HG03565 (cell line): Measurements from ENCODE around the gene GLRA2.
"Not testable (repeated sequence)": the region's sequence is repeated elsewhere in the genome, so short reads cannot be mapped to it uniquely, and the experiment has no call there.

ENCODE experiments used
- ATAC-seq: cut with Tn5 transposase; IDR thresholded peaks from one replicate; pipeline ENCODE4 v1.9.1; 2021; ENCODE audit warnings: mild to moderate bottlenecking, moderate library complexity; ENCODE audit not compliant: unreplicated experiment

GLRA2 gene

DNA sequence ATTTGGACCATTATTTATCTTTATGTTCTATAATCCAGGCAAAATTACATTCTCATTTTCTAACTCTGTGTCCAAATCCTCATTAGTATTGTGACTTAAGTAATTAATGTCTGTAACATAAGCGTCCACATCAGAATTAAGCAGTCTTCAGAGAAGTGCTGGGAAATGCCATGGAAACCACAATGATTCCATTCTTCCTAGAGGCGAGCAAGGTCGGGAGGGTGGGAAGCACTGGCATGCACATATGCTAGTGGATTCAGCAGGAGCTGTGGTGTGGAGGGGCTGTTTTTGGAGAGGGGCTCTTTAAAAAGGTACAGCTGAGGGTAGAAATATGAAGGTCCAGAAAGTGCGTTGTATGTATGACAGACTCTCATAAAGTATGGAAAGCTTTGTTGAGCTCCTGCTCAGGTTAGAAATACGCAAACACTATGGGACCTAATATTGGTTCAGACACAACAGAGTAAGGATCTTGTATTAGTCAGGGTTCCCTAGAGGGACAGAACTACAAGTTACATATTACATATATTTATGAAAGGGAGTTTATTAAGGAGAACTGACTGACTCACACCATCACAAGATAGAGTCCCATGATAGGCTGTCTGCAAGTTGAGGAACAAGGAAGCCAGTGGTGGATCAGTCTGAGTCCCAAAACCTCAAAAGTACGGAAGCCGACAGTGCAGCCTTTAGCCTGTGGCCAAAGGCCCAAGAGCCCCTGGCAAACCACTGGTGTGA is 61.5 kb downstream of the GLRA2 start:
- ATAC-seq, result no peak

DNA sequence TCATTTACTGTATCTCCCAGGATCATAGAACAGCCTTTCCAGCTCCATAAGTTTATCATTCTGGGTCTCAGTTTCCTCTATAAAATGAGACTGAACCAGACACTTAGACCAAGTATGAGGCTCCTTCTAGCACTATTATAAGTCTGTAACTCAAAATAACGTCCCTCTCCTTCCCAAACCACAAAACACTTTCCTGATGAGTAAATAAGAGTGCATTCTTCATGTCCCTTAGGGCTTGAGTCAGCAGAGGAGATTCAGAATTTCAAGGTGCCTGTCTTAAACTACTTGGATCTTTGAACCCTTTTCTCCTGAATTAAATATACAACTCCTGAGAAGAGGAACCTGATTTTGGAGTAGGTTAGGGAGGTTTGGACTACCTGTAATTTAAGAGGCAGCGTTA is 62.6 kb downstream of the GLRA2 start:
- no peak for ATAC-seq

DNA sequence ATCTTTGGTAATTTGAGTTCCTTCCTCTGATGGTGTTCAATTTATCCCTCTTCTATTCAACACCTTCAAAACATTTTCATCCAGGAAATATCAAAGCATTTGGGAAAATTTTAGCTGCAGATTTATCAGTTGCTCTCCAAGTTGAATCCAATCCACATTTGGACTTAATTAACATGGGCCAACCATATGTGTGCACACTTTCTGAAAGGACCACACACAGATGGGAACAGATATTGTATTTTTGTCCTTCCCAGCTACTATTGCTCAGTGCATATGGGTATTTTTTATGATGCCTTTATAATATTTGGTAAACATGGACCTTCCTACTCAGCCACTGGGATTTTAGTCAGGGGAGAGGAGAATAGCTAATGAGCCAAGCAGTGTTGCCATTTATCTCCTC is 65.2 kb downstream of the GLRA2 start:
- no peak for ATAC-seq

DNA sequence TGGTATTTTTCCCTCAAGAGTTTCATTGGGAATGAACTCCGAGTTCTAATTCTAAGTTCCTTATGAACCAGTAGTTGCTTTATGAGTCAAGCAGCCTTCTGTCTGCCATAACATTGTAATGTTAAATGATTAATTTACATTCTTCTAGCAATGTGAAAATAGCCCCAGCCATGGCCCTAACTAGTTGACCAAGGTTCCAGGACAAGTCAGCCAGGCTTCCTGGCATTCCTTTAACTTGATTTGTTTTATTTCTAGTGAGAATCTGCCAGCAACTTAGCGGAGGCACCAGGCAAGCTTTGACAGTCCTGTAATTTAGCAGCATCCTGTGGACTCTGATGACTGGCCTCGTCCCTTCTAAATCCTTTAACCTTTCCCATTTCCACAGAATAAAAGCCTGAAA is 69.0 kb downstream of the GLRA2 start:
- ATAC-seq, result no peak

DNA sequence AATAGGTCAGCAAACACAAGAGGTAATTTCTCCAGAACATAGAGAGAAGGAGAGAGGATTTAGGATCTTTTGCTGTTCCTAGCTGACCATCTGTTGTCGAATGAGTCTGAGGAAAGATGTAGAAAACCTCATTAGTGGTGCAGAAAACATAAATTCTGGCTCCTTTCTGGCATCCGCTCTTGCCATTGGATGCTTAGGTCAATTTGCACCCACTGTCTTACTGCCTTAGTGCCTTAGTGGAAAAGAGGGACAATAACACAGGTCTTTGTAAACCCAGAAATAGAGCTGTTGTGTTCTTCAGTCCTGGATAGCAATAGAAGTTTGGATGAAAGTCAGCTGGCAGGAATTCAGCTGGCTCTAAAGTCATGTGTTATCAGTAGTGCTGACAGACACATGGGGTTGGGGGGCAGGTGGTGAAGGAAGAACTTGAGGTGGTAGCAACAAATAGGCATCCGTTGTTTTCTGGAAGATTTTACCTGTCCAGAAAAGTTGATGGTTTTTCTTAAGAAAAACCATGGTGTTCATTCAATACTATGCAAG is 78.2 kb downstream of the GLRA2 start:
- ATAC-seq, result no peak

DNA sequence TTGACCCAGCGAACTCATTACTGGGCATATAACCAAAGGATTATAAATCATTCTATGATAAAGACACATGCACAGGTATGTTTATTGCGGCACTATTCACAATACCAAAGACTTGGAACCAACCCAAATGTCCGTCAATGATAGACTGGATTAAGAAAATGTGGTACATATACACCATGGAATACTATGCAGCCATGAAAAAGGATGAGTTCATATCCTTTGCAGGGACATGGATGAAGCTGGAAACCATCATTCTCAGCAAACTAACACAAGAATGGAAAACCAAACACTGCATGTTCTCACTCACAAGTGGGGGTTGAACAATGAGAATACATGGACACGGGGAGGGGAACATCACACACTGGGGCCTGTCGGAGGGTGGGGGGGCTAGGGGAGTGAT is 83.1 kb downstream of the GLRA2 start:
- not testable (repeated sequence) for ATAC-seq

DNA sequence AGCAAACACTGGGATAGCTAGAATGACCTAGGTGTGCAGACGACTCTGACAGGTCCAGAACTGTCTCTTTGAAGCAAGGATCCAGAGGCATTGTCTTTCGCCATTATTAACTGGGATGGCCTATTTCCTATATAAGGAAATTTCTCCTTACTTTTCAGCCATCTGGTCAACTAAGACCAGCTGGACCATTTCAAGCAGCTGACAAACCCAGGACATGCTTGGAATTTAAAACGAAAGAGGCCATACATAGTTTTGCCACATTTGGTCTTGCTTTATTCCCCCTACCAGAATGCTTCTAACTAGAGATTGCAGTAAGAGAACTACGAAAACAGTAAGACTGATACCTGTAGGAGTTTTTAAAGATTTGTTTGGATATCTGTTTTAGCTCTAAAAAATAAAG is 87.0 kb downstream of the GLRA2 start:
- no peak for ATAC-seq

DNA sequence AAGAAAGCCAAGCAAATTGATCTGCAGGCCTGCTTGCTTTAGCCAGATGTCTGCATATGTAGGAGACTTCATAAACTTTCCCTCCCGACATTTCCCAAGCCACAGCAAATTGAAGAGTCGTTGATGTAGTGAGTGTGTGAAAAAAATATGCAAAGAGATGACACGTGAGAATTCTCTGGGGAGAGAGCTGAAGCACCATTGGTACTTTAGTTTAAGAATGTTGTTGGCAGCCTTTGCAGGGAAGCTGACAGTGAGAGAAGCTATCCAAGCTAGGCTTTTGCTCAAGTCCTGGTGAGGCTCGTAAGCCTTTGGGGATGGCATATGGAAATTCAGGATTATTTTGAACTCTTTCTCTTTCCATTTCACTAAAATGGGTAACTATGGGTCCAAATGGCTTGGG is 87.5 kb downstream of the GLRA2 start:
- ATAC-seq, result no peak

DNA sequence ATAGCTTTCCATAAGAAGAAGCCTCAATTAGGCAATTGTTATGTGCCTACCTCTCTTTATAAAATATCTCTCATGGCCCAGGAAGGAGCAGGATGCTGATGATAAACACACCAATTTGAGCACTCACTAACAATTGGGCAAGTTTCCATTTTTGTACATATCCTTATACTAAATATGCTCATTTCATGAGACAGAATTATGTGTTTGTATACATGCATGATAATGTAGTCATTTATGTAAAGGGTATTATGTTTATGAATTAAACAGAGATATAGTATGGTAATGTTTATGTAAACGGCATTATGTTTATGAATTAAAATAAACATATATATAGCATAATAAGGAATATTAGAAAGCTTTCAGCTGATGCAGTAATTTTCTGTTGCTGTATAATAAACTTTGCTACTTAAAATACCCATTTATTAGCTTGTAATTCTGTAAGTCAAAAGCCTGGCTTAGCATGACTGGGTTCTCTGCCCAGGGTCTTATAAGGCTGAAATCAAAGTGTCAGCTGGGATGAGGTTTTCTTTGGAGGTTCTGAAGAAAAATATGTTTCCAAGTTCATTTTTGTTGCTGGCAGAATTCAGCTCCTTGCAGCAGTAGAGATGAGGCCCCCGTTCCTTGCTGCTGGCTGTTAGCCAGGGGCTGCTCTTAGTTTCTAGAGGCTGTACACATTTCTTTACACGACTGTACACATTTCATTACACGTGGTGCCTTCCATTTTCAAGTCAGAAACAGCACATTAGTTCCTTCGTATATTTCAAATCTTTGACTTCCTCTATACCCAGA is 89.0 kb downstream of the GLRA2 start:
- no peak for ATAC-seq

DNA sequence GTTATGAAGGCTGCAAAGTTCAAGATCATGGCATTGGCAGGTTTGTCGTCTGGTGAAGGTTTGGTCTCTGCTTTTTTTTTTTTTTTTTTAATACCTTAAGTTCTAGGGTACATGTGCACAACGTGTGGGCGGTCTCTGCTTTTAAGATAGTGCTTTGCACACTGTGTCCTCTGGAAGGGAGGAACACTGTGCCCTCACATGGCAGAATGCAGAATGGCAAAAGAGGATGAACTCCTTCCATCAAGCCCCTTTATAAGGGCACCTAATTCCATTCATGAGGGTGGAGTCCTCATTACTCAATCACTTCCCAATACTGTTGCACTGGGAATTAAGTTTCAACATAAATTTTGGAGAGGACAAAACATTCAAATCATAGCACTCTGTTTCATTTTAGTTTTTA is 101.4 kb downstream of the GLRA2 start:
- no peak for ATAC-seq

DNA sequence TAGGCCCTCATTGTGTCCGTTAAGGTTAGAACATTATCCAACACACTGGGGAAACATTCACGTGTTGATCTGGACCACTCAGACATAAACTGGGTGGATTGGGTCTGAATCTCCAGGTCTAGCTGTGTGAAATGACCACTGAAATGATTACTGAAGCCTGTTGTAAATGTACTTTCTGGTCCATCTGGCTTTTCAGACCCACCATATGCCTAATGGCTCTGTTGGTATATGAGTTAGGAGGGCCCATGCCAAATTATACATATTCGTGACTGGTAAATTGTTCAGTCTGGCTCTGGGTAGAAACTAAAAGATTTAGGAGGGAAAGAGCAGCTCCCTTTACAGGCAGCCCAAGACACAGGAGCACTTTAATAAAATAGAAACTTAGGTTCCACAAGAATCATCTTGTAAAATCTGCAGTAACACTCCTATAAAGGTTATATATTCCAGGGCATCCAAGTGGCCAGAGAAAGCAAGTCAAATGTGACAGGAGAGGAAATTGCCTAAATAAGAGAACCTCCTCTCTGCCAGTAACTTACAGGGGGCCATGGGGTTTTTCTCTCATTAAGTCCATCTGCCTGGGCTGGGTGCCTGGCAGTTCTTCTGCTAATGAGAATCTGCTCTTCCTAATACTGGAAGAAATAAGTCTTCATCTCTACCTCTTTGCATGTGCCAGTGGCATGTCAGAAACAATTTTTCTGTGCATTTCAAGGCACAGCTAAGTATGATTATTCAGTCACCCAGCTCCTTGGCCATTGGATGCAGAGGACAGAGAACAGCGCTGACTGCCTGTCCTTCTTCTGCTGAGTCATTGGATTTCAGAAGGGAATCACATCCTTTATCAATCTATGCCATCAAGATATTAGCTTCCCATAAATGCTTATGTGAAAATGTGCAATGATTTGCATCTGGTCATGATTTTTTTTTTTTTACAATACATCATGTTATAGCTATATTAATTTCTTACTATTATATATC is 112.6 kb downstream of the GLRA2 start:
- ATAC-seq, result no peak

DNA sequence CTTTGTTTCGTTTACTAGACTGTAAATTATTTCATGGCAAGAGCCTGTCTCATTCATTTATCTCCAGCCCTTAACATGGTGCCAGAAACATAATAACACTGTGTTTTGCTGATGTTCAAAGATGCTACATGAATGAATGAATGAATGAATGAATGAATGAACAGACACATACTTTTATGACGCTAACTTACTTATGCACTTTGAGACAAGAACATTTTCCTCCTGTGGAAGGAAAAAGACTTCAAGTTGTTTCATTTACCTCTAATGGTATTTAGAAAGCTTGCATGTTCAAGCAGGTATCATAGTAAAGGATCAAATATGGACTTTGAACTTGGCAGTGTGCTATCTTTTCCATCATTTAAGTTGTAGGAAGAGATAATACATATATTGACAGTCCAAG is 131.6 kb downstream of the GLRA2 start:
- ATAC-seq, result no peak

DNA sequence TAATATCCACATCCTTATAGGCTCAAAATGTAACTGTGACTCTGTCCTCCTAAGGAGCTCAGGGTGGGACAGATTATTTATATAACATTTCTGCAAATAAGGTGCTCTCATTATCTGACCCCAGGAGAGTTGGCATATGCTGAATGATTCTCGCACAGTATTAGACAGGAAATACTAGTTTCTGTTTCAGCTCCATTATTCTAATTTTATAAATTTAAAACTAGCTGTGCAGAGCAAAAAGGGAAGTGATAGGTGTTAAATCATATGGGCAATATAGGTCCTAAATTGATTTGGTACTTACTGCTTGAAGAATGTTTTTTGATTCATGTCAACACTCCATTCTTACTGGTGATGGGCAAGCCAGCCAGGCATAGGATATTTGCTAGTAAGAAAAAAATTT is 141.5 kb downstream of the GLRA2 start:
- ATAC-seq, result peak; percentile 67

DNA sequence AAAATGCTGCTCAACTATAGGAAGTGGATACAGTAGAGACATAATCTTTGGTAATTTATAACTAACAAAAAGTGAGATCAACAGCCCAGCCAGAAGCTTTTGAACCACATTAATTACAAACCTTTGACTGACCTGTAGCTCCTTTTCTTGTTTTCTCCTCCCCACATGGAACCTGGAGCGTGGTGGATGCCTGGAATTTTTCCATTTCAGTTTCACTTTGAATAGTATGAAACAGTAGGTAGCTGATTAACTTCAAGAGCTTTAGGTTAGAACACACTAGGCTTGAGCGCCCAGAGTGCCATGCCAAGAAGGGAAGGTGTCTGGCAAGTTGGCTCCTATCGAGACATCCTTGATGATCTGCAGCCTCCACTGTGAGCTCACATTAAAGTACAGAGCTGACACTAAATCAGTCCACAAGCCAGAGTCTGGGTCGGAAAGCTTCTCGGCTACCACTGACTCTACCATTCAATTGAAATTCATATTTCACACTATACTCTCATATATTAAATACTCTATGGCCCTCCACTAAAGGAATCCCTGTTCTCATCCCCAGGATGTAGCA is 143.4 kb downstream of the GLRA2 start:
- no peak for ATAC-seq

DNA sequence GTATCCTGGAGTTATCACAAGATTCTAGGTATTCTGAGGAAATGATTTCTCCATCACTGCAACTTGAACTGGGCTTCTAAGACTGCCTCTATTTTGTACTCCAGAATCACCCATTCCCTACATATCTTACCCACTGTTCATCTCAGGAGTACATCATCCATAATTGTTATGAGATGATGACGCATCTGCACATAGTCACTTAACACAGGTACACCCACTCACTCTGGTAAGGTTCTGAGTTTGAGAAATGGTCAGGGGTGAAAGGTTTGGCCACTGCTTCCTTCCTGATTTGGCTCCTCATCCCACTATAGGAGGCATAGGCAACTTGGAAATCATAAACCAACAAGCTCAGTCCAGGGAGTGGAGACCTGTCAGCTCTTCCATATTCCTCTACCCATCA is 143.9 kb downstream of the GLRA2 start:
- ATAC-seq, result no peak

DNA sequence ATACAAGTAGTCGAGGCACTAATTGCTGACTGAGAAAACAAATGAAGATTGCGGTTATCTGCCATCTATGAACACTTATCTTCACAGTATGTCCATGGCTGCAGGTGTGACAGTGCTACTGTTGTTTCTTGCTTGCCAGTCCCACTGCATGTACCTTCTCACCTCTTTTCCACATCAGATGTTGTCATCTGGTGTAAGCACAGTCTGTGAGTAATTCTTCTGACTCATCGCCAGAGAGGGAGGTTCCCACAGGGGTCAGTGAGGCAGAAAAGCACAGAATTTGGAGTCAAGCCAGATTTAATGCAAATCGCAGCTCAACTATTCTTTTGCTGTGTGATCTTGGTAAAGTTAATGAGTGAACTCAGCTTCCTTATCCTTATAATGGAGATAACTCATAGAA is 144.4 kb downstream of the GLRA2 start:
- ATAC-seq, result peak; percentile 95

DNA sequence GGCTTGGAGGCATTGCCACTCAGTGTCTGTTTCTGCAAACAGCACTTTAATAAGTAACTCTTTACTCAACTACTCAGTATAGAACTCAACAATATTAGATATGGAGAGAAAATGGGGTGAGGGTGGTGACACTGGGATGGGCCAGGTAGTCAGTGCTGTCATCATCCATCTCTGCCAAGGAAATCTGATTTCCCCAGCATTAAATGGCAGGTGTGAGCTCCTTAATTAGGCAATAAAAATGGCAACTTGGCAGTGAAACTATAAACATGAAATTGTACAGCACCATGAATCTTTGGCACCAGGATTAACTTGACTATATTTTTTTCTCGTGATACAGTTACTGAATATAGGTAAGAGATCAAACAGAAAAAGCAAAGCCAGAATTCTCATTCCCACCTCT is 146.2 kb downstream of the GLRA2 start:
- no peak for ATAC-seq

DNA sequence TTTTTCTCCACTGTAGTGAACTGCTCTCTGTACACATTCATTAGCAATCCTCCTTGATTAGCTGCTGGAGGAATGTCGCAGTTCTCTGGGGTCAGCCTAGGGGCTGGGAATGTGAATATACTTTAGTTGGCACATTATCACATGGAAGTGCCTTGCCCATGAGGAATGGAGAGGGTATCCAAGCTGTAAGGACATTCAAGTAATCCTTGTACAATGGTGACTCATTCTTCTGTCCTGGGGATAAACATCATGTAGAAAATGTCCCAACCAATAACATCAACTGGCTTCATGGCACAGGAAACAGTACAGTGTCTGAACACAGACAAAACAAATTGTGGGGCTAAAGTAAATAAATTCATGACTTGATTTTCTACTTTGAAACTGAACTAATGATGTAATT is 147.1 kb downstream of the GLRA2 start:
- no peak for ATAC-seq

DNA sequence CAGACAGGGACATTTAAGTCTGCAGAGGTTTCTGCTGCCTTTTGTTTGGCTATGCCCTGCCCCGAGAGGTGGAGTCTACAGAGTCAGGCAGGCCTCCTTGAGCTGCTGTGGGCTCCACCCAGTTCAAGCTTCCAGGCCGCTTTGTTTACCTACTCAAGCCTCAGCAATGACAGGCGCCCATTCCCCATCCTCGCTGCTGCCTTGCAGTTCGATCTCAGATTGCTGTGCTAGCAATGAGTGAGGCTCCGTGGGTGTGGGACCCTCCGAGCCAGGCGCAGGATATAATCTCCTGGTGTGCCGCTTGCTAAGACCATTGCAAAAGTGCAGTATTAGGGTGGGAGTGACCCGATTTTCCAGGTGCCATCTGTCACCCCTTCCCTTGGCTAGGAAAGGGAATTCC is 159.0 kb downstream of the GLRA2 start:
- not testable (repeated sequence) for ATAC-seq

DNA sequence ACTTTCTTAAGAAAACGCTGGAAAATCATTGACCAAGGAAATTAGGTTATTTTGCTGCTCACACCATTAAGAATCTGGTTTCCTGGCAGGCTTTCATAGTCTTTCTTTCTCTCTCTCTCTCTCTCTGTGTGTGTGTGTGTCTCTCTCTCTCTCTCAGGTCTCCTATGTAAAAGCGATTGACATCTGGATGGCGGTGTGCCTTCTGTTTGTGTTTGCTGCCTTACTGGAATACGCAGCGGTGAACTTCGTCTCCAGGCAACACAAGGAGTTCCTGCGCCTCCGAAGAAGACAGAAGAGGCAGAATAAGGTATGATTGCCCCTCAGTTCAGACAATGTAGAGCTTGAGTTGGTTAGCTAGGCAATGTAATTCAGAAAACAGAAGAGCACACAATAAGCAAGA is 161.2 kb downstream of the GLRA2 start:
- ATAC-seq, result no peak

DNA sequence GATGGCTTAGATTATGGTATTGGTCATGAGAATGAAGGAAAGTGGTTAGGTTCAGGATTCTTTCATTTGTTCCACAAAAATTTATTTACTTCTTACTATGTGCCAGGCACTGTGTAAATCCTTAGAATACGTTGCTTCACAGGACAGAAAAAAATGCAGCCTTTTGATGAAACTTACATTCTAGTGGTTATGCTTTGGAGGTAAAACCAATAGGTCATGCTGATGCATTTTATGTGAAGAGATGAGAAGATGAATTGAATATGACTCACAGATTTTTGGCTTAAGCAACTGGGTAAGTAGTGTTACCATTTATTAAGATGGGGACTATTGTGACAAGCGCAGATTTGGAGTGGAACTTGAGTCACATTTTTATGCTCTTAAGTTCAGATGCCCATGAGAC is 165.3 kb downstream of the GLRA2 start:
- ATAC-seq, result no peak
